Measurements from ENCODE around the gene PDXK. TPM values are rescaled to one million over a fixed set of nuclear protein-coding genes. Genes with fewer than 3 reads are reported as not detected.

The PDXK gene
- total RNA-seq, 4 donors from 2014 or later = 58.8 to 111 (median 93.5) TPM

DNA sequence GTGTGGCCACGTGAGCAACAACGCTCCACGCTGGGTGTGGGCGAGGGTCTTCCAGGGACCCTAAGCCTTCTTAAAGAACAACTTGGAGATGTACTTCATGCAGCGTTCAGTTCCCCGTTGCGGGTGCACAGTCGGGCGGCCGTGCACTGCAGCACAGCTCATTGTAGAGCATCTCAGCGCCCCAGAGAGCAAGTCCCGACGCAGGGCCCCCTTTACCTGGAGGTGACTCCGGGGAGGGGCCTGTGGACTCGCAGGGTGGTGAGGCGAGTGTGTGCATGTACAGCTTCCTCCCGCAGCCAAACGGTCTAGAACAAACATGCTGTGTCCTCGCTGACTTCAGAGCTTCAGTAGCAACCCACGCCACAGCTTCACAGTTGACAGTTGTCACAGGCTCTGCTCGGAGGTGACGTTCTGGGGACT is 89.9 kb downstream of the PDXK start:
- ATAC-seq (ENCODE audit: low FRiP score) (no peak), DNase-seq (ENCODE audit: low spot score) (no peak)
- TF ChIP-seq, protein P1, sequence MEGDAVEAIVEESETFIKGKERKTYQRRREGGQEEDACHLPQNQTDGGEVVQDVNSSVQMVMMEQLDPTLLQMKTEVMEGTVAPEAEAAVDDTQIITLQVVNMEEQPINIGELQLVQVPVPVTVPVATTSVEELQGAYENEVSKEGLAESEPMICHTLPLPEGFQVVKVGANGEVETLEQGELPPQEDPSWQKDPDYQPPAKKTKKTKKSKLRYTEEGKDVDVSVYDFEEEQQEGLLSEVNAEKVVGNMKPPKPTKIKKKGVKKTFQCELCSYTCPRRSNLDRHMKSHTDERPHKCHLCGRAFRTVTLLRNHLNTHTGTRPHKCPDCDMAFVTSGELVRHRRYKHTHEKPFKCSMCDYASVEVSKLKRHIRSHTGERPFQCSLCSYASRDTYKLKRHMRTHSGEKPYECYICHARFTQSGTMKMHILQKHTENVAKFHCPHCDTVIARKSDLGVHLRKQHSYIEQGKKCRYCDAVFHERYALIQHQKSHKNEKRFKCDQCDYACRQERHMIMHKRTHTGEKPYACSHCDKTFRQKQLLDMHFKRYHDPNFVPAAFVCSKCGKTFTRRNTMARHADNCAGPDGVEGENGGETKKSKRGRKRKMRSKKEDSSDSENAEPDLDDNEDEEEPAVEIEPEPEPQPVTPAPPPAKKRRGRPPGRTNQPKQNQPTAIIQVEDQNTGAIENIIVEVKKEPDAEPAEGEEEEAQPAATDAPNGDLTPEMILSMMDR (IDR thresholded peaks at IDR 0.05) = no peak

DNA sequence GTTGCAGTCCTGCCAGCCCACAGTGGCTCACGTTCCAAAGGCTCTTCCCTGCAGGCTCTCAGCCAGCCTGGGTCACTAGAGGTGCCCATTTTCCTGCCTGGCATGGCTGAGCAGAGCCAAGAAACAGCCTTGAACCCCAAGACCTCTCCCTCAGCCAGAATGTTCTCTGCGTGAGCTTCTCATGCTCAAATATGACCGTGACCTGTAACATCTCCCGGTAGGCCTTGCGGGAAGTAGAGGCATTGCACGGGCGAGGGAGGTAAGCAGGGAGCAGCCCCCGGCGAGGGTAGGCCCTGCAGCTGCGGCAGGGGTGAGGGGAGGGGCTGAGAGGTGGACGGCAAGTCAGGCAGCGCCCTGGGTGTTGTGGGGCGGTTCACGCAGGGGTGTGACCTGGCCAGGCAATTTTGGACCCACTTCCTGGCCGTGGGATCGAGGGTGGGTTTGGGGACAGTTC is 90.4 kb downstream of the PDXK start:
- TF ChIP-seq, protein P1 (IDR thresholded peaks at IDR 0.05) = no peak
- no peak for ATAC-seq (ENCODE audit: low FRiP score)
- DNase-seq (ENCODE audit: low spot score) = no peak

DNA sequence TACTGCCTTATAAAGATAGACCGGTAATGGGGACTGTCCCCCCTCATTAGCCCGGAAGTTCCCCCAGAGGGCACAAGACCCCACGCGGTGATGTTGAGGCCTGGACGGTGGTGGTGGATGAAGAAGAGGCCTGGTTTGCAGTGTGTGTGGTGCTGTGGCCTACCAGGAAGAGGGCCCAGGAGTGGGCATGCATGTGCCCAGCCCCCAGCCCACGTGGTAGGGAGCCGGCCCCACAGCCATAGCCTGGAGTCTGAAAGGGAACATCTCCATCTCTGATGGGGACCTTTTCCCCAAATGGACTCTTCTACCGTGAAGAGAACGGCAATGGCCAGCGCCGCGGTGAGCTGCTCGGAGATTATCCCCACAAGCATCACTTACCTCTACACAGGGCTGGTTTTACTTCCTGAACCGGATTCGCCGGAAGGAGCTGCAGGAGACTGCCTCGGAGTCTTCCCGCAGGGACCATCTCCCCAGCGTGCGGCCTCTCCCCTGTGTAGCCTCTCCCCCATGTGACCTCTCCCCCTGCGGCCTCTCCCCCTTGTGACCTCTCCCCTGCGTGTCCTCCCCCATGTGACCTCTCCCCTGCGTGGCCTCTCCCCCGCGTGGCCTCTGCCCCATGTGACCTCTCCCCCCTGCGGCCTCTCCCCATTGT is 91.0 kb downstream of the PDXK start:
- DNase-seq (ENCODE audit: low spot score) (no peak), ATAC-seq (ENCODE audit: low FRiP score) (no peak)
- TF ChIP-seq, protein P1 (IDR thresholded peaks at IDR 0.05) = no peak

DNA sequence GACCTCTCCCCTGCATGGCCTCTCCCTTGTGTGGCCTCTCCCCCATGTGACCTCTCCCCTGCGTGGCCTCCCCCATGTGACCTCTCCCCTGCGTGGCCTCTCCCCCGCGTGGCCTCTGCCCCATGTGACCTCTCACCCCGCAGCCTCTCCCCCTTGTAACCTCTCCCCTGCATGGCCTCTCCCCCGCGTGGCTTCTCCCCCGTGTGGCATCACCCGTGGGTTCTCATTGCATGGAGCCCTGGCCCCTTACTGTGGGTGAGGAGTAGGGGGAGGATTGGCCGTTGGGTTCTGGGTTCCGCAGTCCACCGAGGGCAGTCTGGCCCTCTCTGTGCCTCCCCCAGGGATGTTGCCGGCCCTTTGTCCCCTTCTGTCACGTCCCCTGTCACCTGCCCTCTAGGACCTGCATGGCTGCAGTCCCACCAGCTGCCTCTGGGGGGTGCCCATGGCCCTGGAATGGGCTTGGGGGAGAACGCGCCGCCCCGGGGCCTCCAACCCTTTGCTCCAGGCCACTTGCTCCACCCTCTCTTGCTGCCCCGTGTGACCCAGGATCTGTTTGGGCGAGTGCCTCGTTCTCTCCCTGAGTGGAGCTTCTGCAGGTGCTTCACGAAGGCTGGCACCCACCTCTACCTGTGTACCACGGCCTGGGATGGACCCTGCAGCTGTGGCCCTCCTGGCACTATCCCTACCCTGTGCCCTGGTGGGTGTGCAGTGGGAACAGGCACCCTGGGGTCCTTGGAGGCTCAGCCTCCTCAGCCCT is 91.8 kb downstream of the PDXK start:
- ATAC-seq (ENCODE audit: low FRiP score) = peak; percentile 65
- TF ChIP-seq, protein P1 (IDR thresholded peaks at IDR 0.05) = peak in 1 of 3 donors; percentile 95
- peak; percentile 92 for DNase-seq (ENCODE audit: low spot score)

DNA sequence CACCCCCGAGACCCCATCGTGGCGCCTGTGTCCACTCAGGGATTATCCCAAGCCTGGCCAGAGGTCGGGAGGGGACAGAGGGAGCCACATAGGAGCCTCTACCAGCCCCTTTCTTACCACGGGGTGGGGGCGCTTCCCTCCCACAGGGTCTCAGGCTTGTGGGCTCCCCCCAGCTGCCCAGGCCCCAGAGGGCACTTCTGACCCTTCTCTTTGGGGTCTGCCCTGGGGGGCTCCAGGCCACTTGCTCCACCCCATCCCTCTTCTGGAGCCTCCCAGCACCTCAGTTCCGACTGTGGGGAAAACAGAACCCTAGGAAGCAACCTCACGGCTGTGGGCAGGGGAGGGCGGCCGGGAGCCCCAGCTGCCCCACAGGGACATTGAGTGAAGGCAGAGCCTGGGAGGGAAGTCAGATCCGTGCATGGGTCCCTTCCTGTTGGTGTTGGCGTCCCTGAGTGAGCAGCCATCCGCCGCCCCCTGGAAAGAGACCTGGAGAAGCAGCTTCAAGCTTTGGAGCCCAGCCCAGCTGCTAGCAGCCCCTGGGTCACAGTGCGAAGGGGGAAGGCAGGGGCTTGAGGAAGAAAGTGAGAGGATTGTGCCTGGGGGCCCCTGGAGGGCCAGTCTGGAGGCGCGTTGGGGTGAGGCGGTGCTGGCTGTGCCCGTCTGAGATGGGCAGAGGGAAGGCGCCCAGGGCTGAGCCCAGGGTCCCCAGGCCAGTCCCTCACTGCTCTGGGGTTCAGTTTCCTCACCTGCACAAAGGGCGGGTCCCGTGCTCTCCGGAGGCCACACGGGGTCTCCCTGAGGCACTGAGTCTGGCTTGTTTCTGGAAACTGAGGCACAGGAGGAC is 92.6 kb downstream of the PDXK start:
- no peak for ATAC-seq (ENCODE audit: low FRiP score)
- TF ChIP-seq, protein P1 (IDR thresholded peaks at IDR 0.05) = no peak

More for the DNA sequence above, 92.6 kb downstream of the PDXK start:
- DNase-seq (ENCODE audit: low spot score) = no peak

Small RNA genes lying within 50 kb of the gene (small RNA-seq; reads per million reads assigned to genes)
- not detected for gene AP001052.1

Other genes starting within 250 kb of the PDXK start
- gene HSF2BP, start 59.6 kb upstream of the PDXK start, total RNA-seq = 1 to 10 TPM in 2 of 4 donors, under 1 TPM in 1, not detected in 1; 0.94 to 1.6 (median 1.1) TPM
- 10 to 100 TPM; 19.4 to 47.4 (median 22.0) TPM for gene RRP1B, start 59.6 kb upstream of the PDXK start, total RNA-seq
- gene CSTB, start 57.2 kb downstream of the PDXK start, total RNA-seq = 10 to 100 TPM in 3 of 4 donors, 1 to 10 TPM in 1; 8.0 to 27.9 (median 17.7) TPM
- 10 to 100 TPM; 22.0 to 66.8 (median 25.4) TPM for gene RRP1, start 70.4 kb downstream of the PDXK start, total RNA-seq
- 10 to 100 TPM; 29.7 to 47.0 (median 43.3) TPM for gene AGPAT3, start 146.1 kb downstream of the PDXK start, total RNA-seq

Measured in omental fat pad (tissue), 4 donors.